HEK293T (cell line): Measurements from ENCODE around the gene MSN.

ENCODE experiments used
- FOXM1 ChIP-seq: fragments of 450-650 bp; IDR thresholded peaks from 2 replicates; pipeline ENCODE4 v1.6.1; 2017; ENCODE audit warnings: mild to moderate bottlenecking, borderline replicate concordance
- NFRKB ChIP-seq: fragments of 450-650 bp; IDR thresholded peaks from 2 replicates; pipeline ENCODE4 v1.6.1; 2016; ENCODE audit warnings: mild to moderate bottlenecking, moderate library complexity
- SP1 ChIP-seq: fragments of 450-650 bp; IDR thresholded peaks from 2 replicates; pipeline ENCODE4 v1.6.1; 2017
- TARDBP ChIP-seq: fragments of 450-650 bp; IDR thresholded peaks from 2 replicates; pipeline ENCODE4 v1.6.1; 2016
- ZNF384 ChIP-seq: fragments of 450-650 bp; IDR thresholded peaks from 2 replicates; pipeline ENCODE4 v1.6.1; 2016
- TF ChIP-seq, protein P1 (sequence below): fragments of 450-650 bp; IDR thresholded peaks from 2 replicates; pipeline ENCODE4 v1.6.1; 2016

DNA sequence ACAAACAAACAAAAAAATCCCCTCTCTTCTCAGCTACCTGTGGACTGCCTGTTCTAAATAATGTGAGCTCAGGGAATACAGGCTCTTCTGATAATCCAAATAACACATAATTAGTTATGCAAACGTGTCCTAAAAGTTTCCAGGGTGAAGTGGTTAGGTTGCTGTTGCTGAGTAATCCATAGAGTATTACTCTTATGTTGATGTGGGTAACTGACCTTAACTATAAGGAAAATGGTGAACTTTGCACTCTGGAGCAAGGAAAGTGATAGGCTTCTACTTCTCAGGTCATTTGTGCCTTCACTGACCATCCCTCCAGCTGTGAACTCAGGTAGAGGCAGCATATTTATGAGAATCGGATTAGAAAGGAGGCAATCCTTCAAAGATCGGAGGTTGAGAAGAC is 19.9 kb downstream of the MSN start:
- no peak for TF ChIP-seq SP1
- no peak for TF ChIP-seq FOXM1
- no peak for TF ChIP-seq NFRKB
- no peak for TF ChIP-seq TARDBP
- TF ChIP-seq, protein P1, sequence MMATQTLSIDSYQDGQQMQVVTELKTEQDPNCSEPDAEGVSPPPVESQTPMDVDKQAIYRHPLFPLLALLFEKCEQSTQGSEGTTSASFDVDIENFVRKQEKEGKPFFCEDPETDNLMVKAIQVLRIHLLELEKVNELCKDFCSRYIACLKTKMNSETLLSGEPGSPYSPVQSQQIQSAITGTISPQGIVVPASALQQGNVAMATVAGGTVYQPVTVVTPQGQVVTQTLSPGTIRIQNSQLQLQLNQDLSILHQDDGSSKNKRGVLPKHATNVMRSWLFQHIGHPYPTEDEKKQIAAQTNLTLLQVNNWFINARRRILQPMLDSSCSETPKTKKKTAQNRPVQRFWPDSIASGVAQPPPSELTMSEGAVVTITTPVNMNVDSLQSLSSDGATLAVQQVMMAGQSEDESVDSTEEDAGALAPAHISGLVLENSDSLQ = no peak
- no peak for TF ChIP-seq ZNF384
